Sigmoid colon (tissue), 3 donors: ENCODE data around the gene LDLRAD3.

ENCODE experiments used
- POLR2A ChIP-seq, 2 donors: fragments of 450-650 bp; IDR thresholded peaks; one replicate each; pipeline ENCODE4 v1.6.1; 2016; ENCODE audit warnings: antibody characterized with exemption in 2 of 2, mild to moderate bottlenecking in 2 of 2, moderate library complexity in 2 of 2
- TF ChIP-seq, protein P1 (sequence below), 4 experiments: fragments of 450-650 bp in 3 of 4; fragments of 200-600 bp in 1 of 4; IDR thresholded peaks; one replicate each; pipeline ENCODE4 v1.5.1; 2016 to 2019; ENCODE audit warnings: antibody characterized with exemption in 4 of 4, mild to moderate bottlenecking in 3 of 4, moderate library complexity in 2 of 4

- TF ChIP-seq, protein P1, sequence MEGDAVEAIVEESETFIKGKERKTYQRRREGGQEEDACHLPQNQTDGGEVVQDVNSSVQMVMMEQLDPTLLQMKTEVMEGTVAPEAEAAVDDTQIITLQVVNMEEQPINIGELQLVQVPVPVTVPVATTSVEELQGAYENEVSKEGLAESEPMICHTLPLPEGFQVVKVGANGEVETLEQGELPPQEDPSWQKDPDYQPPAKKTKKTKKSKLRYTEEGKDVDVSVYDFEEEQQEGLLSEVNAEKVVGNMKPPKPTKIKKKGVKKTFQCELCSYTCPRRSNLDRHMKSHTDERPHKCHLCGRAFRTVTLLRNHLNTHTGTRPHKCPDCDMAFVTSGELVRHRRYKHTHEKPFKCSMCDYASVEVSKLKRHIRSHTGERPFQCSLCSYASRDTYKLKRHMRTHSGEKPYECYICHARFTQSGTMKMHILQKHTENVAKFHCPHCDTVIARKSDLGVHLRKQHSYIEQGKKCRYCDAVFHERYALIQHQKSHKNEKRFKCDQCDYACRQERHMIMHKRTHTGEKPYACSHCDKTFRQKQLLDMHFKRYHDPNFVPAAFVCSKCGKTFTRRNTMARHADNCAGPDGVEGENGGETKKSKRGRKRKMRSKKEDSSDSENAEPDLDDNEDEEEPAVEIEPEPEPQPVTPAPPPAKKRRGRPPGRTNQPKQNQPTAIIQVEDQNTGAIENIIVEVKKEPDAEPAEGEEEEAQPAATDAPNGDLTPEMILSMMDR (IDR thresholded peaks at IDR 0.05): no peak
- no peak for TF ChIP-seq POLR2A (IDR thresholded peaks at IDR 0.05)
Observed at GRCh38 chr11:35971841-35972422, 28.1 kb downstream of the LDLRAD3 start.
